NCI-H345 treated with DMSO at 0.1 percent for 48 hours (cell line): ENCODE results near the gene TRPM5.

ENCODE experiments used
- DNase-seq: peaks from one replicate; lab custom pipeline; 2025; ENCODE audit not compliant: unreplicated experiment; lab: John Stamatoyannopoulos, UW

Gene TRPM5

DNA sequence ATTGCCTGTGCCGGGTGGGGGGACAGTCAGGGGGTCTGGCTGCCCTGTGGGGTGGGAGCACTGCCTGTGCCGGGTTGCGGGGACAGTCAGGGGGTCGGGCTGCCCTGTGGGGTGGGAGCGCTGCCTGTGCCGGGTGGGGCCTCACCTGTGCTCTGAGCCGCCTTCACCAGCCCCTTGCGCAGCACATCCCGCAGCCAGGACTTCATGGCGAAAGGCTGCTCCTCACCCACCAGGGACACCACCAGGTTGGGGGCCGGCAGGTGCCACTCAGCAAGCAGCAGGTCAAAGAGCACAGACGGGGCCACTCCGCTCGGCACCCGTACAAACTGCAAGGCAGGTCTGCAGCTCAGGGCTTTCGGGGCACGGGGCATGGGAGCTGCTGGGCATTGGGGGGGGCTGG, 22.3 kb downstream of the TRPM5 start:
- no peak for DNase-seq

DNA sequence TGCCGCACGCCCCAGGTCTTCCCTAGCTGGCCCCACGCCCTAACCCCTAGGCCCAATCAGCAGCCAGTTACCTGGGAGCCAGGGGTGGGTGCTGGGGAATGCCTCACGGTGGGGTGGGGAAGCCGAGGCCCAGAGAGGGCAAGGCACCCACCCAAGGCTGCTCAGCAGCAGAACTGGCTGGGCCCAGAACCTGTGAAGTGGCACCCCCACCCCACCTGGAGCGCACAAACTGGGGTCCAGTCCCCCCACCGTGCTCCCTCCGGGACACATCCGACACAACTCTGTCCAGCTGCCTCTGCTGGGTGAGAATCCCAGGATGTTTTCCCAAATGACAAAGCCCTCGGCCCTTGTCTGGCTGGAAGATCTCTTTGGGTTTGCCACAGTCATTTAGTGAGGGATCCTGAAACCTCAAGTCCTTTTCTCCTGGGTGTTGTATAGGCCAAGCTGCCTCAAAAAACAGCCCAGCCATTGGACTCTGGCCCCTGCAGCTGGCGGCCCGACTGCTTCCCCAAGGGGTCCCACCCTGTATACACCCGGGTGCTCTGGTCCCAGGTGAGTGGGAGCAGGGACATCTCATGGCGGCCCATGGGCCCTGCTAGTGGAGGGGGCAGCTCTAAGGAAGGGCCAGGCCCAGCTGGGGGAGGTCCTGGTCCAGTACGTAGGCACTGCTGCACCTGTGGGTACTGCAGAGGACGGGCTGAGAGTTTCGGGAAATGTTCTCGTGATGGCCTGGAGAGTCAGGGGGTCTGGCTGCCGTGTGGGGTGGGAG, 22.9 kb downstream of the TRPM5 start:
- no peak for DNase-seq

DNA sequence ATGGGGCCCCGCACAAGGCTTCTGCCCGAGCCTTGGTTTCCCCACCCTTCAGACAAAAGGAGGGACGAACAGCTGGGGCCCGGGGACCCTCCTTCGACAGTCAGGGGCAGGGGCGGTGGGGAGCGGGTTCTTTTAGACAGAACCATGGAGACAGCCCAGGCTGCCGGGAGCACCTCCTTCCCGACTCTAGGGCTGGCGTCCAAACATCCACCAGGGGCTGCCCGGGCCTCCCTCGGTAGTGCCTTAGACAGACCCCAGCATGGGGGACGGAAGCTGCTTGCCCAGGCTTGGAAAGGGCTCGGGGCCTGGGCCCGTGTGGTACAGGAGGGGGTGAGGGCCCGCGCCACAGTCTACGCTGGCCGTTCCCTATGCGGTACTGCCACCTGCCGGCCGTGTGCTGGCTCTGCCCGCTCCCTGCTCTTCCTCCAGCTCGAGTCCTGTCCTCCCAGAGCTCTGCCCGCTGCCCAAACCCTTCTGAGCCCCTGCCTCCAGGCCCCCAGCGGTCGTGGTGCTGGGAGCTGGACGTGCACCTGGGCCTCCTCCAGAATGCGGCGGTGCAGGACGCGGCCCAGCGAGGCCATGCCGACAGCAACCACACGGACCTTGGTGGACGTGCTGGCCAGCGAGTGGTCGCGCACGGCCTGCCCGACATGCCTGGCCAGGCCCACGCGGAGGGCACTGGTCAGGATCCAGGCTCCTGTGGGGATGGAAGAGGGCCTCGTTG, 23.6 kb downstream of the TRPM5 start:
- DNase-seq = peak; percentile 81

DNA sequence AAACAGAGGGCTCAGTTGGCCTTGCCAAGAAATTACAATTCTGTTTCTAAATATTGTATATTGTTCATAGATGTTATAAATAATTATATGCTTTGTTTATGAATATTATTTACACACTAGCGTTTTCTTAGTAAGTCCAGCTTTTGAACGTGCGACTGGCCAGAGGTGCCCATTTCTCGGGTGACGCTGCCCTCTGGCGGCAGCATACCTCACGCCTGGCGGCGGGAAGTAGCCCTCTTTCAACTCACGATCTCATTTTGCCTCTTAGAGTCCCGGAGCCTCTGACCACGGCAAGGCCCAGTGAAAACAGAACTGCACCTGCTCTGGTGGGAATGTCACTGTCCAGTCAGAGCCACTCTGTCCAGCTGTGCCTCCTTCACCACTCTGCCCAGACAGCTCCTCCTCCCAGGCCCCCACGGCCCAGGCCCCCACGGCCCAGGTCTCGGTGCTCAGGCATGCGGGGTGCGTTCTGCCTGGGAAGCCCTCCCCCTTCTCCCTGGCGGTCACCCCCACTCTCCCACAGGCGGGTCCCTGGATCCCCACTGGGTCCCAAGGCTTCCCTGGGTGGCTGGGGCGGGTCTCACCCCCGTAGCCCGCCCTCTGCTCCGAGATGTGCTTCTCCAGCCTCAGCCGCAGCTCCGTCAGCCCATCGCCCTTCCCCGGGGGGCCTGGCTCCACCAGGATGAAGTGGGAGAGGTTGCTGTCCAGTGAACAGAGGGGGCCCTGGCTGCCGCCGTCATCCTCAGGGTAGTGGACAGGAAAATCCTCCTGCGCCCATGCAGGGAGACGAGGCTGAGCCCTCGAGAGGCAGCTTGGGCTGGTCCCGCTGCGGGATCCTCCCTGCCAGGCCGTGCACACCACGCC, 24.4 kb downstream of the TRPM5 start:
- DNase-seq = peak; percentile 67

DNA sequence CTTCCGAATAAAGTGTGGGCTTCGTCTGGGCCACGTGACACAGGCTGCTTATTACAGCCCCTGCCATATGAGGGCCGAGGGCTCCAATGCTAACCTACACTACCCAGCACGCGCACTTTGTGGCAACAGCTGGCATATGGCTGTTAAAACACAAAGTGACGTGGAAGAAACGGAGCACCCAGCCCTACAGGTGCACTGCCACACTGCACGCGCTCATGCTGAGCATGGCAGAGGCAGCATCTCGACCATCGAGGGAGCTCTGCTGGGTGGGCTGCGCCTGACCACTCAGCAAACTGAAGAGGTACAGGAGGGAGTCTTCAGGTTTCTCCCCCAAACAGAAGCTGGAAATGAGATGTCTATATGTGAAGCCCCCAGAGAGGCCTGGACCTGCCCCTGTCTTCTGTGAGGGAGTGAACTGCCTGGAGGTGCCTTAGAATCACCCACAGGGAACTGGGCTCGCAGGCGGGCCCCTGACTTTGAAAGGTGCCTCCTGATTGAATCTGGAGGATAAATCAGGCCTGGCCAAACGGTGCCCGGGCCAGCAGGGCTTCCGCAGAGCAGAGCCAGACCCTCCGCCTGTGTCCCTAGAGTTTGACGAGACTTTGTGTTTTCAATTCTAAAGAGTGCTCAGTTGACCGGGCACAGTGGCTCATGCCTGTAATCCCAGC, 25.5 kb downstream of the TRPM5 start:
- no peak for DNase-seq

DNA sequence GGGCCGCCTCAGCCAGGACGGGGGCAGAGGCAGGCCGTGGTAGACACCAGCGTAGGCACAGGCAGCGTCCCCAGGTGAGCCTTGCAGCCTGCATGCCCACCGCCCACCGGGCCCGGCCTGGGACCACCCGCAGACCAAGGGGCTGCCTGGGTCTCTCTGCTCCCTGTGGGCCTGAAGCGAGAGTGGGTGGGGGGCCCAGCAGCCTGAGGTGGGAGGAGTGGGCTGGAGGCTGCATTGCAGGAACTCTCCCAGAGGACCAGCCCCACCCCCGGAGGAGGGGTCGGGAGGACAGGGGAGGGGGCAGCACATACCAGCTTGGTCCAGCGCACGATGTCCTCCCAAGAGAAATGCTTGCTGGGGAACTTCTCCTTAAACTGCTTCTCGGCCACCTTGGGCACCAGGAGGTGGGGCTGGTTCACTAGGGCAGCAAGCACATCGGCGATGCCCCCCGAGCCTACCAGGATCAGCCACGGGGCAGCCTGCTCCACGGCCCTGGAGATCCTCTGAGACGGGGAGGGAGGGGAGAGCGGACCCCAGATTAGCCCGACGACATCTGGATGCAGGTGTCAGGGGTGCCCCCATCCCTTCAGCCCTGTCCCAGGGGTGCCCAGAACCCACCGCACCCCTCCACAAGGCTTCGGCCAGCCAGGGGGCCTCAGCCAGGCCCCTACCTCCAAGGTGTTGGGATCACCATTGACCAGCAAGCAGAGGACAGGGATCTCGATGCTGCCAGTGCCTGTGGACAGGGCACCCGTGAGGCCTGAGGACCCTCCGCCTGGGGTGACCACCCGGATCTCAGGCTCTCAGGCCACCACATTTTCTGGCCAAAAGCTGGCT, 26.2 kb downstream of the TRPM5 start:
- DNase-seq = no peak

DNA sequence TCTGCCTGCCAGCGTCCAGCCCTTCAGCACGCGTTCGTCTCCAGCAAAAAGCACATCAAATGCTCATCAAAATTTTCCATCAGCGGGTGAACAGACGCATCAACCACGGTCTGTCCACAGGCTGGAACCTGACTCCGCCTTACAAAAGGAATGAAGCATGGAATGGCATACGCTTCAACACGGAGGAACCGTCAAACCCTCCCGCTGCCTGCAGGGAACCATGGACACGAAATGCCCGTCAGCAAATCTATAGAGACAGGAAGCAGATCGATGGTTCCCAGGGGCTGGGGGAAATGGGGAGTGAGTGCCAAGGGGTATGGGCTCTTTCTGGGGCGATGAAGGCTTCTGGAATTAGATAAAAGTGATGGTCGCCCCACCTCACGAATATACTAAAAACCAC, 27.5 kb downstream of the TRPM5 start:
- no peak for DNase-seq

DNA sequence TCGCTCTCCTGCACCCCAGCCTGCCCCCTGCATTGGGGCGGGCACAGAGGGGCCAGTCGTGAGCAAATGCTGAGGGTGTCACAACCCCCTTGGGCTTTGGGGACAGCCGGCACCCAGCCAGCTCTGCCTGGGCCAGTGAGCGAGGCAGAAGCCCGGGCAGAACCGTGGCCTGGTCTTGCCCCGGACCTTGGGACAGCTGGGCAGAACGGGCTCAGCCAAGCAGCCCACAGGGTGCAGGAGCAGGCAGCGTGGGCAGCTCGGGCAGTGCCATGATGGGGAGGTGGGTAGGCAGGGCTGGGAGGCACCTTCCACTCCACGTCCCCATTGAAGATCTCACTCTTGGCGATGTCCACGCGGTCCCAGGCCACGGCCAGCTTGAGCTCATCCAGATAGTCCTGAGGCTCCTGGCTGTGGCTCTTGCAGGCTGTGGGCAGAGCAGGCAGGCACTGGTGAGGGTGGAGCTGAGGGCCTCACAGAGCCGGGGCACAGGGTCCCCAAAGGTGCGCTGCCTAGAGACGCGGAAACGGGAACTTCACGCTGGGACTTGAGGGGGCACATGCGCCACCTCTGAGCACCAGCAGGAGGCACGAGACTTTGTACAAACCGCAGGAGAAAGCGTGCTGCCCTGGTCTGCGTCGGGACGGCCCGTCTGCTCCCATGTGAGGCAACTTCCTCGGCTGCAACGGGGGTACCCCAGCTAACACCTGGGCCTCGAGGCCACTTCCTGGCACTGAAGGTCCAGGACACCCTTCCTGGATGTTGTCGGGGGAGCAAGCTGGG, 28.5 kb downstream of the TRPM5 start:
- DNase-seq = no peak

DNA sequence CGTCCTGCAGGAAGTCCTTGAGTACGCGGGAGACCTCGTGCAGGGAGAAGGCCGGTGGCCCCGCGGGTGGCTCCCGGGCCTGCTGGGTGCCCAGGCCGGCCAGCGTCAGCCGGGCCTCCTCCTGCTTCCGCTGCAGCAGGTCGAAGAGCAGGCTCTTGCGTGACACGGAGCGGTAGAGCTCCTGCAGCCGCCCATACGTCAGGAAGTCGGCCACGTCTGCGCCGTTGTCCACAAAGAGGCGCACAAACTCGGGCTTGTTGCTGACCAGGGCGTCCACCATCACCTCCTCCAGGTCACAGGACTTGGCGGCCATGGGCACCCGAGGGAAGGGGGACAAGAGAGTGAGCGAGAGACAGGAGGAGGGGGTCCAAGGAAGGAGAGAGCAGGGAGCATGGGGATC, 29.1 kb downstream of the TRPM5 start:
- DNase-seq = no peak

DNA sequence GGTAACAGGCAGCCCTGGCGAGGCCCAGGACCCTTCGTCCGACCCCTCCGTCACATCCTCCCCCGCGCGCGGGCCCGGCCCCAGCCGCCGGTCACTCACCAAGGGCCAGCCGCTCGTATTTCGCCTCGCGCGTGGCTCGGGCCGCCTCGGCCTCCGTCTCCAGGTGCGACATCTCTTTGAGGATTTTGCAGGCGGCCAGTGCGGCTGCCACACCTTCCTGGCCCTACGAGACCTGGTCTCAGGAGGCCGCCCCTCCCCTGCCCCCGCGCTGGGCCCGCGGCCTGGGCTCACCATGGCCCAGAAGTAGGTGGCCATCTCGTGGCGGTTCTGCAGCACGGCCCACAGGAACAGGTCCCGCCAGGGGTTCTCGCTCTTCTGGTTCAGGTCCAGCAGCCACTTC, 29.7 kb downstream of the TRPM5 start:
- no peak for DNase-seq

DNA sequence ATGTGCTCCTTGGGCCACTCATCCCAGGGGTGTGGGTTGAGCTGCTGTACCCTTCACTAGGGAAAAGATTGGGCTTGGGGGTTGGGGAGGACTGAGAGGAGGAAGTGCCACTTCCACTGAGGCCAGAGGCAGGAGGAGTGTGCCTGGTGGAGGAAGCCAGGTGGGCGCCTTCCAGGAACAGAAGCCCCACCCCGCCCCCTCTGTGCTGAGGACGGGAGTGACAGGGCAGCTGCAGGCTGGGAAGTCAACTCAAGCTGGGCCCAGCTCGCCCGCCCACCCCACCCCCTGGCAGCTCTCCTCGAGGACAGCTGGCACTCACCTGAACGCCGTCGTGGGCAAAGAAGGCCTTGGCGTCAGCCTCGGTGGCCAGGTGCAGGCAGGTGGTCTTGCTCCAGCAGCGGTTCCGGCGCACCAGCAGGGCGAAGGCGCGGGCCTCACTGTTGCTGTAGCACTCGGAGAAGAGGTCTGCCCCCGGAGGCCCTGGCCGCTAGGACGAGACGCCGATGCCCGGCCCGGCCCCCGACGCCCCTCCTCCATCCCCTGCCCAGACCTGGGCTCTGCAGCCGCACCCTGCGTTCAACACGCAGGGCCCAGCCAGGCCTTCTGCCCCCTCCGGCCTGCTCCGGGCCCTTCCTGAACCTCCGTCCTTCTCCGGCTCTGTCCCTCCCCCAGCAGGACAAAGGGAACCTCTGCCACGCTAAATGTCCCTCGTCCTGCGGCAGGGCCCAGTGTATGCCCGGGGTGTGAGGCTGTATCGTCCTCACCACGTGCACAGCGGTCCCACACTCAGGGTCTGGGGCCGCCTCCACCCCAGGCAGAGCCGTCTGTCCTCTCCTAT, 30.4 kb downstream of the TRPM5 start:
- DNase-seq = no peak

DNA sequence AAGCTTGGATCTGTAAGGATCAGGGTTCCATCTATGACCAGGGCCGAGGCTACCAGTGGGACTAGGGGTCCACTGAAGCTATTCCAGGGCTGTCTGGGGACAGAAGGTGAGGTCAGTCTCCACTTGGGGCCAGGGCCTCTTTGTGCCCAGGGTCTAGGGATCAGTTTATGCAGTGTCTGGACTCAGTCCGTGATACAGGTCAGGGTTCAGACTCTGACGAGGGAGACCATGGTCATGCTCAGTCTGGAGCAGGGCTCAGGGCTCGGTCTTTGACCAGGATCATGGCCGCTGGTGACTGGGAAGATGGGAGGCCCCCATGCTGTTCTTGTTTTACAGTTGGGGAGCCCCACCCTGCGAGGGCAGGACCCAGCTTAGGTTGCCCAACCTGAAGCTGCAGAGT, 32.0 kb downstream of the TRPM5 start:
- no peak for DNase-seq

DNA sequence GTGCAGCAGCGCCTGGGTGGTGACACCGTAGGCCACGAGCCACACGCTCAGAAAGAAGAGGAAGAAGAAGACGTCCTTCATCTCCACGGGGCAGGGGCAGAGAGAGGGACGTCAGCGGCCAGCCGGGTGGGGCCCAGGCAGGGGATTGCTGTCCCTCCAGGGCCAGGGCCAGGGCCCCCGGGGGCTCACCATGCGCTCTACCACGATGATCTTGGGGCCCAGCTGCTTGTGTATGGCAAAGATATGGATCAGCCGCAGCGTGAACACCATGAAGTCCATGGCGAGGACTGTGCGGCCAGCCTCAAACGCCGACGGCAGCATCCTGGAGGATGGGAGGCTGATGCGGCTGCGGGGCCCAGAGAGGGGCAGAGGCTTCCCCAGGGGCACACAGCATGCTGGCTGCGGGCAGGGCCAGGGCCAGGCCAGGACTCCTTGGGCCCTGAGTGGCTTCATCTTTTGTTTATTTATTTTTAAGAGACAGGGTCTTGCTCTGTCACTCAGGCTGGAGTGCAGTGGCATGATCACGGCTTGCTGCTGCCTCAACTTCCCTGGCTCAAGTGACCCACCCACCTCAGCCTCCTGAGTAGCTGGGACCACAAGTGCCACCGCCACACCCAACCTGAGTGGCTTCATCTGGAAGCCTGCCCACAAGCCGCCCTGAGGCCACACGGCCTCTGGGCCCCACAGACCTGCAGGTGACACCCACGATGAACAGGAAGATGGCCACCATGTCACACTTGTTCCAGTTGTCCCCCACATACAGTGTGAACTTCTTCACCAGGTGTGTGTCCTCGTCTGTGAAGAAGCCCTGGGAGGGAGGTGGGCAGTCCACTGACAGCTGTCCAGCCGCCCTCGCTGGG, 32.6 kb downstream of the TRPM5 start:
- no peak for DNase-seq

DNA sequence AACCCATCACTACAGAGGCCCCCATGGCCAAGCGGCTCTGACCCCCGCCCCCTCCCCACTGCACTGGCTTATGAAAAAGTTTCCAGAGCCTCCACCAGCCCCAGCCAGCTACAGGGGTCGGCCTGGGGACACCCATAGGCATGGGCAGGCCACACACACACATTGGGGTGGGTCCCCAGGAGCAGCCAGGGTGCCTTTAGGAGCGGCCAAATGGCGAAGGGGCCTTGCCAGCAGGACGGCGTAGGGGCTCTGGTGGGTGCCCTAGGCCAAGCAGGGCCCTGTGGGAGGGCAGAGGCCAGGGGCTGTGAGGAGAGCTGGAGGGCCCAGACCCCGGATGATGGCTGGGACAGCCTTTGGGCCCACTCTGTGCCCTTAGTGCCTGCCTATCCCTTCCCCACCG, 33.7 kb downstream of the TRPM5 start:
- DNase-seq = no peak

DNA sequence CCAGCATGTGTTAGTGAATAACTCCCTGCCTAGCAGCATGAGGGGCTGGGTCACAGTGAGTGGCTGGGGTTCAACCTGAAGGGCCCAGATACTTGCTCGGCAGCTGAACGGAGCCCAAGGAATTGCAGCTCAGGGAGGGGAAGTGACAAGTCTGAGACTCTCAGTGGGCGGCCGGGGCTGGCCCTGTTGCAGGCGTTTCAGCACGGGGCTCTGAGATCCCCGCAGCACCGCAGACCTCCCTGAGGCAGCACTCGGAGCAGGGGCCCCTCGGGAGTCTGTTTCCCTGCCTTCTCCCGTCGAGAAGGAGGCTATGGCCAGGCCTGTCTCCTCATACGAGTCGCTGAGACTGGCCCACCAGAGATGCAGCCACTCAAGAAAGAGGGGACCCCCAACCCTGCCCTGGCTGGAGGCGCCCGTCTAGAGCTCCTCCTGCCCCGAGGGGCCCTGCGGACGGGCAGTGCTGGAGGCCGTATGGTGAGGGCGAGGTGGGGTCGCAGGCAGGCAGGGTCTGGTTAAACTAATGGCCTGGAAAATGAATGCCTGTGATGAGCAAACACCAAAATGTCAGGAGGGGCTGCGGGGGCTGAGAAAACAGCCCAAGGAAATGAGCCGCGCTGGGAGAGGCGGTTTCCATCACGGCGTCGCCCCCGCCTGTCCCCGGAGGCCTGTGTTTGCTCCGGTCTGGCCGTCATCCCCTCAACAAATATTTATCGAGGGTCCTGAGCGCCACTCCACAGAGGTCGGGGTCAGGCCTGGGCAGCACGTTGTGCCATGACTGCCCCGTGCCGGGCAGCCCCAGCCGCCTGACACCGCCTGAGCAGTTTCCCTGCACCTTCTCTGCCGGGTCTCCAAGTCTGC, 34.5 kb downstream of the TRPM5 start:
- no peak for DNase-seq

DNA sequence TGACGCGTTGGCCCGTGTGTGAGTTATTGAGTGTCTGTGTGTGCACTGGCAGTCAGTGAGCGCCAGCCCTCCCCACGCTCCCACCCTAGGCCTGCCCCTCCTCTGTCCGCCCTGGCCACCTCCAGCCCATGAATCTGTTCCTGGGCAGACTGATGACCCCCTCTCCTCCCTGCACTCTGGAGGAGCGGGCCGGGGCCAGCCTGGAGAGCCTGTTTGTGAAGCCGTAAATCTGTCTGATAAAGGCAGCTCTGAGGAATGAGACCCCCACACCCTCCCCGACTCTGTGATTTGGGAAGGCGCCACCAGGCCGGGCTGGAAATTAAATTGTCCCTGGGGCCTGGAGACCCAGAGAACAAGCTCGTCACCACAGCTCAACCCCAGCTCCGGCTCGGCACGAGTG, 35.2 kb downstream of the TRPM5 start:
- DNase-seq = no peak

DNA sequence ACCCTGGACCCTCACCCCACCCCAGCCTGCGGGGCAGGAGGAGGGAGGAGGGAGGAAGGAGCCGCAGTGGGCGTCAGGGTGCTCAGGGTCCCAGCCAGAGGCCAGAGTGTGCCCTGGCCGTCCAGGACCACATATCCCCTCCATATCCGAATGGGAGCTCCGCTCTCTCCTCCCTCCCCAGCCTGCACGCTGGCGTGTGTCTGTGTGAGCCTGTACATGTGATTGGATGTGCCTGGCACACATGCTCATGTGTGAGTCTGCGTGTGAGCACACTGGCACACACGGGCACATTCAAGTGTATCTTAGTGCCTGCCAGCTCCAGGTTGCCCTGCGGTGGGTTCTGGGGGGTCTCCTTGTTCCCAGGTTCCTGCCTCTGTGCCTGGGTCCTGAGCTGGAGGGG, 35.6 kb downstream of the TRPM5 start:
- DNase-seq = no peak
